GM18867 (cell line): ENCODE results near the gene RNASE8.
A peak's percentile ranks its signal among the peaks of the same experiment; 100 is the strongest.

ENCODE experiments used
- ATAC-seq: cut with Tn5 transposase; IDR thresholded peaks from one replicate; pipeline ENCODE4 v1.9.1; 2021; ENCODE audit warnings: mild to moderate bottlenecking, moderate library complexity; ENCODE audit not compliant: unreplicated experiment

Gene RNASE8

DNA sequence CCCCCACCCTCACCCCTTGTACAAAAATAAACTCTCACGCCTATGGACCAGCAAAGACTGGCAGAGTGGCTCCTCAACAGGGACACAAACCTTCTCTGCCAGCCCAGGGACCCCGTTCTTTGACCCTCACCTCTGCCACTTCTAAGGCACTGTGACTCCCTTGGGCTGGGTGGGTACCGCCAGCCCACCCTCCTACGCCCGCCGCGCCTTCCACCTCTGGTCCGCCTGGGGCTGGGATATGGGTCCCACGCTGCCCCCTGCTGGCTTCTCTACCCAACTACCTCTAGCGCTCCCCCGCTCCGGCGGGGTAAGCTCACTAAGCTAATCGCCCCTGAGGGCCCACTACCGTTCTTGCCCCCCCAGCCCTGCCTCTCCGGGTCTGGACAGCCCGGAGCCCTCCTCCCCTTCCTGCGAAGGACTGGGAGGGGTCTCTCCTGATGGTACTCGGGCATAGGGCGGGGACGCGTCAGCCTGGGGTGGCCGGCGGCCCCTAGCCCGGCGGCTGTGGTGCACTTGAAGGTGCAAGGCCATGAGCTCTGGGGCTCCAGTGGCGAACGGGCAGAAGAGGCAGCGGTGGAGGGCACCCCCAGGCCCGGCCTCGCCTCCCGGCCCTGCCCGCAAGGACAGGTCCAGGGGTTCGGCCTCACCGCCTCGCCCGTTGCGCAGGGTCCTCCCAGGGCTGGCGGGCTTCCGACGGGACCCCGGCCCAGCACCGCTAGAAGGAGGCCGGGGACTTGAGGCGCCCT is 32.7 kb downstream of the RNASE8 start:
- no peak for ATAC-seq

DNA sequence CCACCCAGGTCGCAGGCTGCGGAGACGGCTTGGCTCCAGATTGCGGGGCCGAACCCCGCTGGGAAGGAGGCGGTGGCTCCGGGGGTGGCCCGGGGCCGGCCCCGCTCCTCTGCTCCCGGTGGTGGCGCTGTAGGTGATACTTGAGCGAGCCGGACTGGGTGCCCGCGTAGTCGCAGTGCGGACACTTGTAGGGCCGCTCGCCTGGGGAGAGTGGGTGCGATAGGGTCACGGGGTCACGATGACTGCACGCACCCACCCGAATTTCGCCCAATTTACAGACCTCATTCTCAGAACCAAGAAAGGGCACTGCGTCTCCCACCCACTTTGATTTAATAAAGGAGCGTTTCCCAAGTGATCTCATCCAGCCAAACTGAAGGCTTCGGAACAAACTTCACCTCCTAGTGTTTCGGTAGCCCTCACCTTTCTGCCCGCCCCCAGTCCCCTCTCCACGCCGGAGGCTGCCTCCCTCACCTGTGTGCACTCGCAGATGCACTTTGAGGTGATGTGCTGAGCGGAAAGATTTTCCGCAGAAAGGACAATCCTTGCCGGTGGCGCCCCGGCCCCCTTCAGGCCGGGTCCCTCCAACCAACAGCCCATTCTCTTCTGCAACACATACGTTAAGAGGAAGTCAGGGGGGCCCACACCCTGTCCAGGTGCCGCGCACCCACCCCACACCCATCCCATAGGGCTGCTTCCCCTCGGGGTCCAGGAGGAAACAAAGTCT is 33.5 kb downstream of the RNASE8 start:
- no peak for ATAC-seq

DNA sequence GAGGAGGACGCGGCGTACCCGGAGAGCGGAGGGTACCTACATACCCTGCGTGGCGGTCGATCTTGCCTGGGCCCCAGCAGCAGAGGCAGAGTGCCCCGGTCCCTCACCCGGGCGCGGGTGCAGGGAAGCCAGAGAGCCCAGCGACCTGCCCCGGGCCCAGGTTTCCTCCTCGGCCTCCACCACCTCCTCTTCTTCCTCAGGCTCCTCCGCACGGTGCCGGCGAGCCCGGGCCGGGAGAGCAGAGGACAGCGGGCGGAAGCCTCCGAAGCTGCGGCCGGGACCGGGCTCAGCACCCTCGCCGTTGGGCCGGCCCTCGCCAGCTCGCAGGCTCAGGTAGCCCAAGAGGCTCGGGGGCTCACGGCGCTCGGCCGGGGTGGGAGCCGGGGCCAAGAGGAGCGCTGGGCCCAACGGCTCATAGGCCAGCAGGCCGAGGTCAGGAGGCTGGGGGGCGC is 34.2 kb downstream of the RNASE8 start:
- no peak for ATAC-seq

DNA sequence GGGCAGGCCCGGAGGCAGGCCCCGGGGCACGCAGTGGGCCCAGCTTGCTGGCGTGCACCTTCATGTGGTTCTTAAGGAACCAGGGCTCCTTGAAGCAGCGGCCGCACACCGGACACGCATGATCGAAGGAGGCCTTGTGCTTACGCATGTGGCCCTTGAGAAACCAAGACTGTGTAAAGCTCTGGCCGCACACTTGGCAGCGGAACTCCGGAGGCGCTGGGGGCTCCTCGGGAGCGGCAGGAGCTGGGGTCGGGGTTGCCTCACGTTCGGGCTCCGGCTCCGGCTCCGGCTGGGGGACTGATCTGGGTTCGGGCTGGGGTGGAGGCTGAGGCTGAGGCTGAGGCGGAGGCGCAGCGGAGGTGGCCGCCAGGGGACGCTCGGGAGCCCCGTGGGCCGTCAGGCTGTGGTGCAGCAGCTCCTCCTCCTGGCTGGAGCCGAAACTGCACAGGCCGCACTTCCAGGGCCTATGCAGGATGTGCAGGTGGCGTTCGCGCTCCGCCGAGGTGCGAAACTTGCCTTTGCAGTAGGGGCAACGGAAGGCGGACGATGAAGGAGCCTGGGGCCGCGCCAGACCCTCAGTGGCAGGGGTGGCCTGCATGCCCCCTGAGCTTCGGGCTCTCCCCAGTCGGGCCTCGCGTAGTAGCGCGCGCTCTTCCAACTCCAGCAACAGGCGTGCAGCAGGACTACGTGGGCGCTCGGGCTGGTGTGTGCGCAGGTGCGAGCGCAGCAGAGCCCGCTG is 34.8 kb downstream of the RNASE8 start:
- ATAC-seq, result peak; percentile 89

DNA sequence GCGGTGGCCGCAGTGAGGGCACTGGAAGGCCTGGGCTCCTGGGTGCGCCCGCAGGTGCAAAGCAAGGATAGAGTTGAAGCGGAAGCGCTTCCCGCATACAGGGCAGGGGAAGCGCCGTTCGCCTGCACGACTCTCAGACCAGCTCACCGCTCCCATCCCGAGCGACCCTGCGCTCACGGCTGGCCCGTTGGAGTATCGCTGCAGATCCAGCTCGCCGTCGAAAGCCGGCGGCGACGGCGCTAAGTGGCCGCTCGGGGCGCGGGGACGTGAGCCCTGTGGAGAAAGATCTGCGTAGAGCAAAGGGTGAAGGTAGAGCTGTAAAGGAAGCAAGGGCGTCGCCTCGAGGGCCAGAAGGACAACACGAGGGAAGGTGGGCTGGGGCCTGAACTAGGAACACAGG is 35.4 kb downstream of the RNASE8 start:
- ATAC-seq, result no peak

DNA sequence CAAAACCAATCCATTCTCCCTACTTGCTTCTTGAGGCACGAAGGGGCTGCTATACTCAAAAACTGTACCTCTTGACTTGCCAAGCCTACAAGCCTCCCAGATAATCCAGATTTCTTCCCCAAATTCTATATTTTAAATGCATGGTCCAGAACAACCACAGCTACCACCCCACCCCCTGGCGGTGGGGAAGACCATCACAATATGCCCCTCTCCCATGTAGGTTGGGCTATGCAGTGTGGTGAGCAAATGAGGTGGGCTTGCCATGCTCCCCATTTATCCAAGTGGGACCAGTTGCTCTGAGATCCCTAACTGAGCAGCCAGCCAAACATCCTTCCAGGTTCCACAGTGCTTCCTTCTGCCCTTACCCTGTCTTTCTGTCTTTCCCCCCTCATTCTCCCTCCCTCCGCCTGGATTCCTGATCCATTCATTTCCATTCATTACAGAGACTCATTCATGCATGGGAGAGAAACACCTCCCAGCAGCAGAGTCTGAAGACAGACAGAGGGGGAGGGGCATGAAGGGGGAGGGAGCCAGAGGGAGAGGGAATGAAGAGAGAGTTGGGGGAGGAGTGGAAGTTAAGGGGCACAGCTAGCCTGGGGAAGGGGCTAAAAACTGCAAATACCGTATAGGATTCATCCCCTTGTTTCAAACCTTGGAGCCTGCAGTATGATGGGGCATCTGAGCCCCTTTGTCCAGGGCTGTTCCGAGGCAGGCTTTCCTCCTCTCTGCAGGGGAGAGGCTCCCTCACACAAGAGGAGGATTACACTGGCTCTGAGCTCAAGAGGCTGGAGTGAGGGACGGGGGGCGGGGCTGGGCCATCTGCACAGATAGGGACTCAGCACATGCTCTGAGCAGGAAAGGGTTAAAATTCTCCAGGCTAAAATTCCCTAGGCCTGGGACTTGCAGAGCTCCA is 36.4 kb downstream of the RNASE8 start:
- no peak for ATAC-seq

DNA sequence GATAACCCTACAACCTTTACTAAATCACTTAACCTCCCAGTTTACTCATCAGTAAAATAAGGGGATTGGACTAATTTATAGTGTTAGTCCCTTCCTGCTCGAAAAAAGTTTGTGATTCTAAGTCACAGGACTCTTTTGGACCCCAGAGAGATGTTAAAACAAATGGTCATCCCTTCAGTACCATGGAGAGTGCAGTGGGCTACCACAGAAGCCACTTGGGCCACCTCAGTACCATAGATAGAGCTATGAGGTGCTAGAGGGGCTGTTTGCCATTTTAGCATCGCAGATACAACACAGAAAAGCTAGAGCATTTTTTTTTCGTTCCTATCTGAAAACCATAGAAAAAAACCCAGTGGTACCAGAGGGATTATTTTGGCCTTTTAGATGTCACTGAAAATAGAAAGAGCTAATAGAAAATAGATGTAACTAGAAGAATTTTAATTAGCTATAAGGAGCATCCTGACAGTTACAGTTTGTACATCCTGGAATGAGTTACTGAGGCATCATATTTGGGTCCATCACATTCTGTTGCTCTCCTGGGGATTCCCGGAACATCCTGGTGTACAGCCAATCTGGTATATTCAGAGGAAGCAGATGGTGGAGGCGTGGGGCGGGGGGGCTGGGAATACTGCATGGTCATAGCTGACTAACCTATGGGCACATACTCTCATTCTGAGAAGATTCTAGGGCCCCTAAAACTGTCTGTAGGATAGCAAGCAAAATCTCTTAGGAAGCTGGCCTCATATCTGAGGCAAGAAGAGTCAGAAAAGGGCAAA is 38.0 kb downstream of the RNASE8 start:
- no peak for ATAC-seq

DNA sequence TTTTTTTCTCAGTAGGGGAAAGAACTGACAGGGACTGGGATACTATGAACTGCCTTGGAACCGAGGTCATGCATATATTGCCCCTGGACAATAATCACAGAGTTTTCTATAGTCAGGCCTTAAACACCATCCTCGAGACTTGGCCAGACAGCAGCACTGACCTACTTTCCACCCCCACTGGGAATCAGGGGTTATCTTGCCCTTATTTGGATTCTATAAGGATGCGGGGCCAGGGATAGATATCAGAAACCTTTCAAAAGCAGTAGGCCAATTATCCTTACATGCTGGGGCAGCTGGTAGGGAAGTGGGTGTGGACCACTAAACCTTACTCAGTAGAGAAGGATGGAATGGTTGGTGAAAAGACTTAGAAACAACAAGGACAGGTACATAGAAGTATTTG is 38.8 kb downstream of the RNASE8 start:
- no peak for ATAC-seq

DNA sequence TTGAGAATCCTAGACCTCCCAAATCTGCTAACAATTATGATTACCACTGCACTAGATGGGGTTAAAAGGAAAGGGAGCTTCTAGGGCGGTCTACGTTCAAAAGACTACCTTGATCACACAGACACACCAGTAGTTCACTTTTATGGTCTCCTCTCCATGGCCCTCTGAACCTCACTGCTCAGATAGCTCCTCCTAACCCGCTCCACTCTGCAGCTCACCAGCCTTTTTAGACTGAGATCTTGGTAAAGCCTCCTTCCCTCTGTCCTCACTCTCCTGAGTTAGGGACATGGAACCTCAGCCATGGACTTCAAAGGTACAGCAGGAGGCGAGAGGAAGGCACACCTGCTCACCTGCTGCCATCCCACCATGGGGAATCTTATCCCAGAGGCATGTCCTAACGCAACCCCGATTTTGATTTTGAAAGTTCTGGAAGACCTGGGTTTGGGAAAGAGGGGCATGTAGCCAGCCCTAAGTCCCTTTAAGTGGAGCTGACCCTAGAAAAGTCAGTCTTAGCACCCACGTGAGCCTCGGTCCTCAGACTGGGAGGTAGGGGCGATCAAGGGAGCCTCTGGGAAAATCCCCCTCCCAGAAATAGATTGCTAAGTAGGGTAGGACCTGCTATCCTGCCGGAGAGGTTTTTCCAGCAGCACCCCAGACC is 39.5 kb downstream of the RNASE8 start:
- no peak for ATAC-seq

DNA sequence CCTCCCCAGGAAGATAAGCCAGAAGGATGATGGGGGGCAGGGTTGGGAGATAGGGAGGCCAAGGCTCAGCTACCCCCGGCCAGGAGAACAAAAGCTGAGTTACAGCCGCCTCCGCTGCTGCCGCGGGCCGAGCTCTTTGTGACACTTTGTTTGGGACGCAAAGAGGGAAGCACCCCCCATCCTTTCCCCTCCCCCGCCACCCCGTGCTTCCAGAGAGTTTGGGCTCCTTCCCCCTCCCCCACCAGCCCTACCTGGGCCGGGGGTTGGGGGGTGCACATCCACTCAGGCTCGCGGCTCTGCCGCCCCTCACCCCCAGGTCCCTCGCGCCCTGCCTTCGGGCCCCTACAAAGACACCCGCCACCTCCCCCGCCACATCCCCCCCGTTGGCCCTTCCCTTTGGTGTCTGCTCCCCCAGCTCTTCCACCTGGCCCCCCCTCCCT is 40.0 kb downstream of the RNASE8 start:
- ATAC-seq, result no peak

DNA sequence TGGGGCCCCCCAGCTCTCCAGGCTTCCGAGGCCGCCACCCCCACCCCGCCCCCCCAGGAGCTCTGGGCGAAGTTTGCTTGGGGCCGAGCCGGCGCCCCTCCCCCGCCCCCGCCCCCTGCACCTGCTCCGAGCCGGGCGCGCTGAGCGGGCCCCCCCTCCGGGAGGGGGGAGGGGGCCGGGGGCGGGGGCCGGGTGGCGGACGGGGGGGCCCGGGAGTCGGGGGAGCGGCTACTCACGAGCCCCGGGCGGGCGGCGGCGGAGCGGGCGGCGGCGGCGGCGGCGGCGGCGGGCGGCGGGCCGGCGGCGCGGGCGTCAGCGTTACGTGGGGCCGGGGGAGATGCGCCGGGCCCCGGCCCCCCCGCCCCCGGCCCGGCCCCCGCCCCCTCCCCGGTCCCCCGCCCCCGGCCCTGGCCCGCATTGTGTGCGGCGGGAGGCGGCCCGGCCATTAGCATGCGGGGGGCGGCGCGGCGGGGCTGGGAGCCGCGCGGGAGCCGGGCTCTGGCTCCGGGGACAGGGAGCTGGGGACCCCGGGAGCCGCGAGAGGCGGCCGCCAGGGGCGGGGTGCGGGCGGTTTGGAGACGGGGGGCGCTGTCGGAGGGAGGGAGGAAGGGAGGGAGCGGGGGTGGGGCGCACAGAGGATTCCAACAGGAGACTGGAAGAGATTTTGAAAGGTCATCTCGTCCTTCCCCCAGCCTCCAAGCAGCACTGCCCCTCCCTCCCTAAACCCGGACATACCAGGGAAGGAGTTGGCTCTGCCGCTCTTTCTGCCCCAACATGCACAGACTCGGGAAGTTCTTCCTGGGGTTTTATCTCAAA is 40.7 kb downstream of the RNASE8 start, which contains the start of gene ZNF219:
Gene ZNF219 (minus strand): TSS at position 580 of the 816 bp plus-strand sequence. CDS start 5,064 bp downstream, outside the sequence.
- no peak for ATAC-seq

DNA sequence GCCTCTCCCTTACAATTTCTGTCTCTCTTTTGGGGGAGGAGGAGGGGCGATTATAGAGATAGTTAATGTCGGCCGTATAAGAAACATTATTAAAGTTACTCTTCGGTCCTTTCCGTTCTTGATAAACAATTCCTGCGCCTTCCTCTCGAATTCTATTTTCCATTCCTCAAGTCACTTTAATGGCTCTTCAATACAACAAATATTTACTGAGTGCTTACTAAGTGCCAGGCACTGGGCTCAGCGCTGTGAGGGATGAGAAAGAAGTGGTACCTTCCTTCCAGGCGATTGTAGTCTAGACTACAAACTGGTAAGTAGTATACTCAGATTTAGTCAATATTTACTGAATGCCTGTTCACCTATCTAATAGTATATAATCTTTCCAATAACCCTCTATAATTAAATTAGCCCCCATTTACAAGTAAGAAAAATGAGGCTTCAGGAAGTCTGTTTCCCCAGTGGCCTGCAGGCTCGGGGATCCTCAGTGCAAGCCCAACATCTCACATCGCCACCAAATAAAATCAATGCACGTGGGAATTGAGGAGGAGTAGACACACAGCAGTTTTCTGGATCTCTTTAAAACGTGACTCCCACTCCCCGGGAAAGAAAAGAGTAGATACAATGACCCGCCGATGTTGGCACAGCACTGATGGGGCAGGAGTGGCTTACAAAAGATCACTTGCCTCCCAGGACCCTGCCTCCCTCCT is 41.4 kb downstream of the RNASE8 start:
- ATAC-seq, result no peak

DNA sequence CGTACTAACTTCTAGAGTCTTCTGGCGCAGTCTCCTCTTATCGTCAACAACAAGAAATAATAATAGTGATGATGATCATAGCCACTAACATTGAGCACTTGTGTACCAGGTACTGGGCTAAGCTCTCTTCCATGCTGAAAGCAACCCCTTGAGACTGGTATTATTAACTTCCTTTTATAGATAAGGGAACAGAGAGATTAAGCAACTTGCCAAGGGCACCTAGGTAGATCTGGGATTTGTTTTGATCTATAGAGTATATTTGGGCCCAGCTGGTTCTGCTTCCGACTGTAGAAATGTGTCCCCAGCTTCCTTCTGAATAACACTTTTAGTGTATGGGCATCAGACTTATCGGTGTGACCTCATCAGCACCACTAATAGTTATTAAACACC is 42.0 kb downstream of the RNASE8 start:
- no peak for ATAC-seq

DNA sequence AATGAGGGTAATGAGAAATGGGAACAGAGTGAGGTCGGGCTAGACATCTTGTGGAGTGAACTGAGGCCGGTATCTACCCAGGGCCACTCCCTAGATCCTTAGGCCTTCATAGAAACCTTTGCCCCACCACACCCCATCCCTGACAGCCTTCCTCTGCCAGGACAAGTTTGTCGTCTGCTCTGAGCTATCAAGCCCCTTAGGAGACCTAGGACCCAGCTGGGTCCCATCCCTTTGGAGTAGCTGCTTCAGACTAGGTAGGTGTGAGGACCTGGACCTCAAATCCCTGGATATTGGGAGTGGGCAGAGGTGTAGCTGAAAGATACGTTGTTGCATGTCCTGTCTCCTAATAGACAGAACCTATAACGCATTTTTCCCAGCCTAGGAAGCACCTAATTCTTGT is 43.3 kb downstream of the RNASE8 start, which contains the start of gene TMEM253:
Gene TMEM253 (plus strand): TSS at position 136 of the 400 bp plus-strand sequence. CDS start 278 bp downstream, outside the sequence.
- no peak for ATAC-seq

DNA sequence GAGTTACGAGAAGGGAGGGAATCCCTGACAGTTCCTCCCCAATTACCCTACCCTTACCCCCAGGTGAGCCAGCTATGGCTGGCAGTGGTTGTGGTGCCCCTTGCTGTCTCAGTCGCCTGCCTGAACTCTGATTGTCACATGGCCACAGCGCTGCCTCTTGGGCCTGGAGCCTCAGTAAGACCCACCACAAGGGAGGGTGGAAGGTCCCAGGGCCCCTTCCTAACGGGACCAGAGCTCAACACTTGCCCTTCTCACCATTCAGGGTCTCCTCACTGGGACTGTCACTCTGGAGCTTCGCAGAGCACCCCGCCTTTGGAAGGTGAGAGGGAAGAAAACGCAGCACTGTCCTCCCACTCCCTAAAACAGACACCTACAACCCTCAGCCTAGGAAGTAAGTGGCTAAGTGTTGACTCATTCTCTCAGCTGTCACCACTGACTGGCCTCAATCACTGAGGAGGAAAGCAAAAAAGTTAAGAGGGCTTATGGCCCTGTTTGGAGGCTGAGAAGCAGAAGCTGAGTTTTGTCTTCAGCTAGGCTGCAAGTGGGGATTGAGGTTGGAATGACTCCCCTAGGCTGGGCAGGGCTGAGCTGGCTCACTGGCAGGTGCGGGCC is 44.3 kb downstream of the RNASE8 start:
- ATAC-seq, result no peak

DNA sequence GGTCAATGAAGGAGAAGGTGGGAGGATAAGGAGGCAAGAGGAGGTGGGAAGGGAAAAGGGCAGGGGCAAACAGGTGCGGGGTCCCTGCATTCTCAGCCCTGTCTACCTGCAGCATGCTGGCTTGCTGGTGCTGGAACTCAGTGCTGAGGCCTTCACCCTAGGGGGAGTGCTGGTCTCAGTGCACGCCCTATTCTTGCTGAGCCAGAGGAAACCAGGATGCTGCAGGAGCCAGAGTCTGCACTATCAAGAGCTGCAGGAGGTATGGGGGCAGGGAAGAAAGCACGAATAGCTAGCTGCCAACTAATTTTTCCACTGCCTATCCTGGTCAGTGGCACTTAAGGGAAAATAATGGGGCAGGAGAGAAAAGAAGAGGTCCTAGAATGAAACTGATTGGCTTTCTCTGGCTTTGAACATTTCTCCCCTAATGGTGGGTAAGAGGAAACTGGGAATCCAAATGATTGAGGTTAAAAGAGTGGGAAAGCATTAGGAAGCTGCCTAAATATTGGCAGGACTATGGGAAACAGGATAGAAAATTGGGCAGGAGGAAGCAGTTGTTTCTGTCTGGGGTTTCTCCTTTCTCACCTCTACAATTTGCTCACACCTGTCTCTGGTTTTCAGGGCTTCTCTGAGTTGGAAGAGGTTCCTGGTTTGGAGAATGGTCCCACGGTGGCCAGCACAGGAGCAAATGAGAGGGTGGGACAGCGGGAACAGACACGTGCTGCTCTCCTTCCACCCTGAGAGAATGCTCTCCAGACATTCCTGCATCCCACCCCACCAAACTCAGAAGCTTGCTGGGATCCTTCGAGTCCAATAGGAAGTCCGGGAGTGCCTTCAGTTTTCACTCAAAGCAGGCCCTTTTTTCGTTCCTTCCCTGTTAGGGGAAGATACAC is 45.1 kb downstream of the RNASE8 start:
- no peak for ATAC-seq
